Loucy (cell line): ENCODE measurements around the gene RAD50.

ENCODE experiments used
- H2AFZ ChIP-seq: fragments of 200-600 bp; sonication (generic); 2 replicates; pipeline ENCODE4 v1.6.0; 2016; ENCODE audit warnings: antibody characterized with exemption, mild to moderate bottlenecking, low read length, moderate library complexity
- H3F3A ChIP-seq: fragments of 200-600 bp; 2 replicates; pipeline ENCODE4 v1.6.0; 2016; ENCODE audit warnings: antibody characterized with exemption, low read depth, mild to moderate bottlenecking
- H3K27me3 ChIP-seq: fragments of 200-600 bp; sonication (generic); 2 replicates; pipeline ENCODE4 v1.6.1; 2014; ENCODE audit warnings: low read length, mild to moderate bottlenecking; ENCODE audit not compliant: insufficient read depth, poor library complexity, severe bottlenecking
- H3K36me3 ChIP-seq: fragments of 200-600 bp; sonication (generic); 2 replicates; pipeline ENCODE4 v1.6.1; 2016; ENCODE audit warnings: low read length; ENCODE audit not compliant: insufficient read depth
- H3K4me1 ChIP-seq: fragments of 200-600 bp; sonication (generic); 2 replicates; pipeline ENCODE4 v1.5.1; 2014; ENCODE audit warnings: low read length, mild to moderate bottlenecking; ENCODE audit not compliant: insufficient read depth, poor library complexity, severe bottlenecking
- H3K4me2 ChIP-seq: fragments of 200-600 bp; sonication (generic); 2 replicates; pipeline ENCODE4 v1.6.0; 2014; ENCODE audit warnings: antibody characterized with exemption, low read length, low read depth, mild to moderate bottlenecking; ENCODE audit not compliant: poor library complexity, severe bottlenecking
- H3K4me3 ChIP-seq: fragments of 200-600 bp; sonication (generic); 2 replicates; pipeline ENCODE4 v1.5.1; 2014; ENCODE audit warnings: low read length, mild to moderate bottlenecking, mixed read lengths; ENCODE audit not compliant: poor library complexity, severe bottlenecking
- H3K79me2 ChIP-seq: fragments of 200-600 bp; sonication (generic); 2 replicates; pipeline ENCODE4 v1.6.1; 2014; ENCODE audit warnings: low read length; ENCODE audit not compliant: insufficient read depth
- H3K9ac ChIP-seq: fragments of 200-600 bp; sonication (generic); 2 replicates; pipeline ENCODE4 v1.6.0; 2014; ENCODE audit warnings: mild to moderate bottlenecking, low read depth, low read length, moderate library complexity; ENCODE audit not compliant: poor library complexity, severe bottlenecking
- H3K9me2 ChIP-seq: fragments of 200-600 bp; sonication (generic); replicated peaks from 2 replicates; pipeline ENCODE4 v1.6.1; 2016; ENCODE audit warnings: low read depth, low read length, mixed read lengths
- H3K9me3 ChIP-seq: fragments of 200-600 bp; sonication (generic); 2 replicates; pipeline ENCODE4 v1.6.1; 2014; ENCODE audit warnings: mild to moderate bottlenecking, antibody characterized with exemption, low read length, low read depth; ENCODE audit not compliant: insufficient read depth
- H4K20me1 ChIP-seq: fragments of 200-600 bp; sonication (generic); 2 replicates; pipeline ENCODE4 v1.6.0; 2014; ENCODE audit warnings: antibody characterized with exemption, low read length, mild to moderate bottlenecking; ENCODE audit not compliant: insufficient read depth, poor library complexity, severe bottlenecking
- EZH2phosphoT487 ChIP-seq: fragments of 200-600 bp; IDR thresholded peaks from 2 replicates; pipeline ENCODE4 v1.6.1; 2018; ENCODE audit warnings: antibody characterized with exemption, mild to moderate bottlenecking, moderate library complexity, borderline replicate concordance
- TF ChIP-seq, protein P1 (sequence below): fragments of 200-600 bp; sonication (generic); conservative IDR thresholded peaks from 2 replicates; pipeline ENCODE4 v1.5.1; 2014; ENCODE audit warnings: mild to moderate bottlenecking, antibody characterized with exemption, low read length

The RAD50 gene

DNA sequence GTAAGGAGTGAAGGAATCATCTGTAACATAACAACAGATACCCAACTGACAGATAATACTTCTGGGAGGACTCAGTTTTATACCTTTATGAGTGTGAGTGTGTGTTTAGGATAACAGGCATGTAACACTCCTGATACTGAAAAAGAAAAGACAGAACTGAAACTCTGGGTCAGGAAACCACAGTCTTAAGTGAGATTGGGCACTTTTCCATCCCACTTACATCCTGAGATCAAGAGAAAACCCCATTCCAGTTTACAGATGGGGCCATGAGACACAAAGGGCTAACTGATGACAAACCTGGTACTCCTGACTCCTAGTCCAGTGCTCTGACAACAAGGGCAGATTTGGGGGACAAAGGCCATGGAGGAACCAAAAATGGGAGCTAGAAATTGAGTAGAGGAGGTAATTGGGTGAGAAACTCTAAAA lies 31.5 kb upstream of the RAD50 start:
- Histone ChIP-seq H3K9ac (no peak overlapping the region), H3K27me3 (no peaks in the 10 kb centered on the region), H3K36me3 (no peaks in the 10 kb centered on the region), H4K20me1 (no peaks in the 10 kb centered on the region), H3K4me1 (peaks cover 9% of the 10 kb centered on the region), H3K9me3 (no peaks in the 10 kb centered on the region), H2AFZ (no peak overlapping the region), H3K9me2 (no peaks in the 10 kb centered on the region), H3K4me3 (no peak overlapping the region), H3F3A (no peaks in the 10 kb centered on the region), H3K4me2 (no peak overlapping the region), H3K79me2 (no peaks in the 10 kb centered on the region)
- TF ChIP-seq, protein P1, sequence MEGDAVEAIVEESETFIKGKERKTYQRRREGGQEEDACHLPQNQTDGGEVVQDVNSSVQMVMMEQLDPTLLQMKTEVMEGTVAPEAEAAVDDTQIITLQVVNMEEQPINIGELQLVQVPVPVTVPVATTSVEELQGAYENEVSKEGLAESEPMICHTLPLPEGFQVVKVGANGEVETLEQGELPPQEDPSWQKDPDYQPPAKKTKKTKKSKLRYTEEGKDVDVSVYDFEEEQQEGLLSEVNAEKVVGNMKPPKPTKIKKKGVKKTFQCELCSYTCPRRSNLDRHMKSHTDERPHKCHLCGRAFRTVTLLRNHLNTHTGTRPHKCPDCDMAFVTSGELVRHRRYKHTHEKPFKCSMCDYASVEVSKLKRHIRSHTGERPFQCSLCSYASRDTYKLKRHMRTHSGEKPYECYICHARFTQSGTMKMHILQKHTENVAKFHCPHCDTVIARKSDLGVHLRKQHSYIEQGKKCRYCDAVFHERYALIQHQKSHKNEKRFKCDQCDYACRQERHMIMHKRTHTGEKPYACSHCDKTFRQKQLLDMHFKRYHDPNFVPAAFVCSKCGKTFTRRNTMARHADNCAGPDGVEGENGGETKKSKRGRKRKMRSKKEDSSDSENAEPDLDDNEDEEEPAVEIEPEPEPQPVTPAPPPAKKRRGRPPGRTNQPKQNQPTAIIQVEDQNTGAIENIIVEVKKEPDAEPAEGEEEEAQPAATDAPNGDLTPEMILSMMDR, result no peak
- TF ChIP-seq EZH2phosphoT487, result no peak

DNA sequence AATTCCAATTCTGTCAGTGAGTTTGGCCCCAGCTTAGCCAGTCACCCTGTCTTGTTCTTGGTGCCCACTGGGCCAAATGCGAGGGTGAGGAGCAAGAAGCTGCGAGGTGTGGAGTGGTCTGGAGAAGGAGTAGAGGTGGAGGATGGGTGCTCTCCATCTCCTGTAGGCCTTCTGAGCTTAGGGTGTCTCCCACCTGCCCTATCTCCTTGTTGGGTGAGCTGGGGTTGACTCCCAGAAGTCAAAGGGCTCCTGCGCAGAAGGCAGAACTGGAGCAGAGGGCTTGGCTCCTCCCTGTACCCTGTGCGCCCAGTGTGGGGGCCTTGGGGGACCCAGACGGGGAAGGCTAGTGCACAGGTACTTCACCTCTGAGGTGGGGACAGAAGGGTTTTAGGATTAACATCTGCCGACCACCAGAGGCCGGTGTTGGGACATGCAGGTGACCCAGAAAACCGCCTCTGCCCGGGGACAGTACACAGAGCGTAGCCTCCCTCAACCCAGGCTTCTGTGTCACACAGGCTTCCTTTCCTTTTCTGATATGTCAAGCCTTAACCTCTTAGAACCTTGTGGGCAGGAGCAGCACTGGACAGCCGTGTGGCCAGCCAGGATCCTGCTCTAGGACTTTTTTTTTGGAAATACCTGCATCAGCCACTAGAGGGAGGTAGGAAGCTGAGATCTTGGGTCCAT lies 30.3 kb upstream of the RAD50 start:
- H3K36me3 ChIP-seq, result no peaks in the 10 kb centered on the region
- peak overlapping the region; percentile 30 for H3K9ac ChIP-seq
- peak overlapping the region; percentile 68 for H3K4me3 ChIP-seq
- TF ChIP-seq, protein P1, result peak; percentile 84
- no peak for TF ChIP-seq EZH2phosphoT487
- H3F3A ChIP-seq, result no peaks in the 10 kb centered on the region
- H3K4me1 ChIP-seq, result peaks cover 15% of the 10 kb centered on the region
- no peaks in the 10 kb centered on the region for H3K9me2 ChIP-seq
- H3K9me3 ChIP-seq, result no peaks in the 10 kb centered on the region
- H3K4me2 ChIP-seq, result peak overlapping the region; percentile 61
- H2AFZ ChIP-seq, result peak overlapping the region; percentile 87
- no peaks in the 10 kb centered on the region for H3K79me2 ChIP-seq
- H4K20me1 ChIP-seq, result no peaks in the 10 kb centered on the region
- H3K27me3 ChIP-seq, result no peaks in the 10 kb centered on the region

- peak overlapping the region; percentile 68 for H3K4me3 ChIP-seq
- peak overlapping the region; percentile 61 for H3K4me2 ChIP-seq
- peak overlapping the region; percentile 87; the same call in 1 of the 2 replicates for H2AFZ ChIP-seq
- no peaks in the 10 kb centered on the region for H3K36me3 ChIP-seq
- peak overlapping the region; percentile 30 for H3K9ac ChIP-seq
- H3F3A ChIP-seq, result no peaks in the 10 kb centered on the region
- no peaks in the 10 kb centered on the region for H3K79me2 ChIP-seq
- peaks cover 18% of the 10 kb centered on the region for H3K4me1 ChIP-seq
- no peaks in the 10 kb centered on the region for H3K27me3 ChIP-seq
- no peaks in the 10 kb centered on the region for H3K9me3 ChIP-seq
- H4K20me1 ChIP-seq, result no peaks in the 10 kb centered on the region
- H3K9me2 ChIP-seq, result no peaks in the 10 kb centered on the region
- TF ChIP-seq, protein P1, result no peak
- no peak for TF ChIP-seq EZH2phosphoT487
These were observed 29.7 kb upstream of the RAD50 start for GRCh38 chr5:132526974-132527564.
